ENCODE results near the gene UBTD2. TPM values are rescaled to one million over a fixed set of nuclear protein-coding genes. Genes with fewer than 3 reads are reported as not detected.

UBTD2 gene
- total and polyA plus RNA-seq, 2 of the 4 experiments (the other 2 are of a cell fraction): 11.2 to 20.6 TPM

DNA sequence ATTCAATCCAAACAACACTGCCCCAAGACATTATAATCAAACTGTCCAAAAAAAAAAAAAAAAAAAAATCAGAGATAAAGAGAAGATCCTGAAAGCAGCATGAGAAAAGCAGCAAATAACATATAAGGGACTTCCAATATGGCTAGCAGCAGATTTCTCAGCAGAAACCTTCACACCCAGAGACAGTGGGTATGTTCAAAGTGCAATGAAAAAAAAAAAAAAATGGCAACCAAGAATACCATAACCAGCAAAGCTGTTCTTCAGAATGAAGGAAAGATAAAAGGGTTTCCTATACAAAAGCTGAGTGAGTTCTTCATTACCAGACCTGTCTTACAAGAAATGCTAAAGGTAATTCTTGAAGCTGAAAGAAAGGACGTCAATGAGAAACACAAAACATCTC, 32.1 kb downstream of the UBTD2 start:
- in situ Hi-C loops (cut with MboI; ENCODE audit: low sequenced_read_pairs): no loop called here
- dilution Hi-C loops (cut with HindIII; ENCODE audit: low sequenced_read_pairs, unreplicated experiment): no loop called here
- intact Hi-C loops (cut with micrococcal nuclease): no loop called here
- no peak overlapping the region for H4K5ac ChIP-seq (ENCODE audit: low read depth, low read length)
- H3K36me3 ChIP-seq (ENCODE audit: control insufficient read depth, insufficient read depth, low read length): peaks cover 15% of the 10 kb centered on the region
- H3K79me1 ChIP-seq (ENCODE audit: low read depth in 1 of 2, low read length in 2 of 2): peaks cover 28 to 42% of the 10 kb centered on the region in 2 experiments
- H3K27me3 ChIP-seq (ENCODE audit: control insufficient read depth, insufficient read depth, low read length): no peaks in the 10 kb centered on the region
- ATAC-seq (ENCODE audit: low read depth): no peak
- H3K27ac ChIP-seq (ENCODE audit: insufficient read depth, low read length): no peak overlapping the region
- peaks cover 3% of the 10 kb centered on the region; the same call in 1 of the 2 replicates for H3K9me1 ChIP-seq (ENCODE audit: insufficient read depth, low read length)
- H4K91ac ChIP-seq (ENCODE audit: insufficient read depth, low read depth, low read length): no peak overlapping the region
- H3K56ac ChIP-seq (ENCODE audit: extremely low read depth, insufficient read depth, low read length): no peak overlapping the region
- CTCF ChIA-PET: interaction anchor here (0.6 kb wide), 1 partner anchor 38 kb away, joined by 3 read pairs; no protein-coding TSS in a partner anchor
- H4K8ac ChIP-seq (ENCODE audit: low read depth in 2 of 2, low read length in 2 of 2): no peak overlapping the region
- no peak overlapping the region for H3K4me2 ChIP-seq (ENCODE audit: low read depth, low read length)
- no peak overlapping the region for H3K9ac ChIP-seq (ENCODE audit: low read depth, low read length)
- no peak overlapping the region for H2BK5ac ChIP-seq (ENCODE audit: low read depth, low read length, poor library complexity, severe bottlenecking)
- peaks cover 4% of the 10 kb centered on the region for H3K9me3 ChIP-seq (ENCODE audit: control insufficient read depth, insufficient read depth, low read length)
- no peak overlapping the region for H2BK120ac ChIP-seq (ENCODE audit: low read depth, low read length)
- H2AK9ac ChIP-seq (replicated peaks; ENCODE audit: low read depth, low read length, poor library complexity): no peak overlapping the region
- peaks cover 21% of the 10 kb centered on the region for H4K20me1 ChIP-seq (ENCODE audit: insufficient read depth, low read length)
- no CpG with 5 or more reads among the region's 1 CpG for WGBS, 2 experiments (ENCODE audit: extremely low coverage in 2 of 2, insufficient read length in 1 of 2)
- POLR2A ChIA-PET (ENCODE audit: unreplicated experiment): no interaction called here
- DNase-seq: no peak
- H2AK5ac ChIP-seq (ENCODE audit: low read depth, low read length): no peak overlapping the region
- H3K14ac ChIP-seq (replicated peaks; ENCODE audit: low read depth, low read length): no peak overlapping the region
- no peak overlapping the region for H2BK20ac ChIP-seq (ENCODE audit: low read depth, low read length)
- no peak overlapping the region for H3K18ac ChIP-seq (ENCODE audit: low read depth, low read length)
- no peak overlapping the region for H2BK15ac ChIP-seq (ENCODE audit: low read depth, low read length)
- TF ChIP-seq NFE2L2 (IDR thresholded peaks at IDR 0.05; ENCODE audit: low read depth, low read length): no peak
- TF ChIP-seq RCOR1 (IDR thresholded peaks at IDR 0.05; ENCODE audit: insufficient replicate concordance, low read length): no peak
- TF ChIP-seq, protein P1, sequence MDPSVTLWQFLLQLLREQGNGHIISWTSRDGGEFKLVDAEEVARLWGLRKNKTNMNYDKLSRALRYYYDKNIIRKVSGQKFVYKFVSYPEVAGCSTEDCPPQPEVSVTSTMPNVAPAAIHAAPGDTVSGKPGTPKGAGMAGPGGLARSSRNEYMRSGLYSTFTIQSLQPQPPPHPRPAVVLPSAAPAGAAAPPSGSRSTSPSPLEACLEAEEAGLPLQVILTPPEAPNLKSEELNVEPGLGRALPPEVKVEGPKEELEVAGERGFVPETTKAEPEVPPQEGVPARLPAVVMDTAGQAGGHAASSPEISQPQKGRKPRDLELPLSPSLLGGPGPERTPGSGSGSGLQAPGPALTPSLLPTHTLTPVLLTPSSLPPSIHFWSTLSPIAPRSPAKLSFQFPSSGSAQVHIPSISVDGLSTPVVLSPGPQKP (IDR thresholded peaks at IDR 0.05; ENCODE audit: borderline replicate concordance, low read depth, low read length): no peak
- TF ChIP-seq SMC3 (IDR thresholded peaks at IDR 0.05; ENCODE audit: low read depth, low read length): no peak
- TF ChIP-seq, protein P2, sequence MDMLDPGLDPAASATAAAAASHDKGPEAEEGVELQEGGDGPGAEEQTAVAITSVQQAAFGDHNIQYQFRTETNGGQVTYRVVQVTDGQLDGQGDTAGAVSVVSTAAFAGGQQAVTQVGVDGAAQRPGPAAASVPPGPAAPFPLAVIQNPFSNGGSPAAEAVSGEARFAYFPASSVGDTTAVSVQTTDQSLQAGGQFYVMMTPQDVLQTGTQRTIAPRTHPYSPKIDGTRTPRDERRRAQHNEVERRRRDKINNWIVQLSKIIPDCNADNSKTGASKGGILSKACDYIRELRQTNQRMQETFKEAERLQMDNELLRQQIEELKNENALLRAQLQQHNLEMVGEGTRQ (IDR thresholded peaks at IDR 0.05; ENCODE audit: low read depth, low read length): no peak
- no peak for TF ChIP-seq MXI1 (IDR thresholded peaks at IDR 0.05; ENCODE audit: borderline replicate concordance, low read depth, low read length)
- no peak for TF ChIP-seq BHLHE40 (IDR thresholded peaks at IDR 0.05; ENCODE audit: low read depth, low read length)
- no peak for TF ChIP-seq MAZ (IDR thresholded peaks at IDR 0.05; ENCODE audit: borderline replicate concordance, low read depth, low read length)
- no peak for TF ChIP-seq MAFK (IDR thresholded peaks at IDR 0.05; ENCODE audit: low read depth, low read length)
- H3K4me1 ChIP-seq (ENCODE audit: control insufficient read depth, insufficient read depth, low read length): no peaks in the 10 kb centered on the region
- no peak overlapping the region for H2AFZ ChIP-seq (replicated peaks; ENCODE audit: low read length, poor library complexity)
- no peak overlapping the region for H3K4me3 ChIP-seq (ENCODE audit: insufficient read depth, low read depth, low read length)
- no peak overlapping the region for H3K4ac ChIP-seq (ENCODE audit: low read depth, low read length)
- no TSS peak for BruUV-seq (replicated peaks)
- H3K23ac ChIP-seq (ENCODE audit: low read depth, low read length): no peak overlapping the region
